ENCODE data around the gene ZNRF1. TPM values are rescaled to one million over a fixed set of nuclear protein-coding genes. Genes with fewer than 3 reads are reported as not detected.

The ZNRF1 gene
- total RNA-seq, 1 experiment from 2014 or later: 5.9 TPM

- H3K27ac ChIP-seq (ENCODE audit: low read length): no peak overlapping the region
- H3K36me3 ChIP-seq (ENCODE audit: insufficient read depth, low read length): no peaks in the 10 kb centered on the region
- H3K4me2 ChIP-seq (ENCODE audit: low read depth, low read length, poor library complexity, severe bottlenecking): no peak overlapping the region
- no peak overlapping the region for H3K4me3 ChIP-seq (ENCODE audit: low read length)
- H3K9me2 ChIP-seq (replicated peaks; ENCODE audit: insufficient read depth, low read length): no peaks in the 10 kb centered on the region
- DNase-seq: no peak
- H2AFZ ChIP-seq (ENCODE audit: low read length): no peak overlapping the region
- no peaks in the 10 kb centered on the region for H3K79me2 ChIP-seq (ENCODE audit: low read length)
- peaks cover 9% of the 10 kb centered on the region; the same call in 1 of the 2 replicates for H3K9me3 ChIP-seq (ENCODE audit: low read length)
- no peak overlapping the region for H3K9ac ChIP-seq (ENCODE audit: low read length)
- H3K27me3 ChIP-seq (ENCODE audit: low read length): peaks cover 3% of the 10 kb centered on the region; the same call in 1 of the 2 replicates
- H3K4me1 ChIP-seq (ENCODE audit: low read length): no peaks in the 10 kb centered on the region
- H4K20me1 ChIP-seq (ENCODE audit: insufficient read depth, low read depth, low read length): no peaks in the 10 kb centered on the region
These were observed 39.4 kb downstream of the ZNRF1 start for GRCh38 chr16:75038036-75038858.

- H2AFZ ChIP-seq (ENCODE audit: low read length): no peak overlapping the region
These were observed 41.1 kb downstream of the ZNRF1 start for GRCh38 chr16:75039941-75040340.

GRCh38 chr16:75042426-75043174 is 43.8 kb downstream of the ZNRF1 start:
- H3K9ac ChIP-seq (ENCODE audit: low read length): no peak overlapping the region
- H4K20me1 ChIP-seq (ENCODE audit: insufficient read depth, low read depth, low read length): no peaks in the 10 kb centered on the region
- no peak overlapping the region for H3K4me2 ChIP-seq (ENCODE audit: low read depth, low read length, poor library complexity, severe bottlenecking)
- H3K79me2 ChIP-seq (ENCODE audit: low read length): no peaks in the 10 kb centered on the region
- no peak overlapping the region for H3K4me3 ChIP-seq (ENCODE audit: low read length)
- H3K9me2 ChIP-seq (replicated peaks; ENCODE audit: insufficient read depth, low read length): no peaks in the 10 kb centered on the region
- peaks cover 3% of the 10 kb centered on the region; the same call in 1 of the 2 replicates for H3K27me3 ChIP-seq (ENCODE audit: low read length)
- no peaks in the 10 kb centered on the region for H3K36me3 ChIP-seq (ENCODE audit: insufficient read depth, low read length)
- H3K4me1 ChIP-seq (ENCODE audit: low read length): 0 out of 2 replicates have a peak, but pooled peaks cover 3% of the 10 kb centered on the region
- H2AFZ ChIP-seq (ENCODE audit: low read length): no peak overlapping the region
- peaks cover 7% of the 10 kb centered on the region; the same call in 1 of the 2 replicates for H3K9me3 ChIP-seq (ENCODE audit: low read length)
- no peak for DNase-seq
- no peak overlapping the region for H3K27ac ChIP-seq (ENCODE audit: low read length)

More at GRCh38 chr16:75039941-75040340, 41.1 kb downstream of the ZNRF1 start:
- no peaks in the 10 kb centered on the region for H3K36me3 ChIP-seq (ENCODE audit: insufficient read depth, low read length)
- H3K9me3 ChIP-seq (ENCODE audit: low read length): peaks cover 9% of the 10 kb centered on the region; the same call in 1 of the 2 replicates
- no peaks in the 10 kb centered on the region for H3K79me2 ChIP-seq (ENCODE audit: low read length)
- H3K4me1 ChIP-seq (ENCODE audit: low read length): no peaks in the 10 kb centered on the region
- no peak for DNase-seq
- no peaks in the 10 kb centered on the region for H3K9me2 ChIP-seq (replicated peaks; ENCODE audit: insufficient read depth, low read length)
- H3K4me2 ChIP-seq (ENCODE audit: low read depth, low read length, poor library complexity, severe bottlenecking): no peak overlapping the region
- H3K4me3 ChIP-seq (ENCODE audit: low read length): no peak overlapping the region
- peaks cover 3% of the 10 kb centered on the region; the same call in 1 of the 2 replicates for H3K27me3 ChIP-seq (ENCODE audit: low read length)
- no peak overlapping the region for H3K9ac ChIP-seq (ENCODE audit: low read length)
- H3K27ac ChIP-seq (ENCODE audit: low read length): no peak overlapping the region
- no peaks in the 10 kb centered on the region for H4K20me1 ChIP-seq (ENCODE audit: insufficient read depth, low read depth, low read length)

- no peak overlapping the region for H3K4me3 ChIP-seq (ENCODE audit: low read length)
- no peak overlapping the region for H3K27ac ChIP-seq (ENCODE audit: low read length)
- H3K9ac ChIP-seq (ENCODE audit: low read length): no peak overlapping the region
- H3K4me2 ChIP-seq (ENCODE audit: low read depth, low read length, poor library complexity, severe bottlenecking): no peak overlapping the region
- no peaks in the 10 kb centered on the region for H3K79me2 ChIP-seq (ENCODE audit: low read length)
- H3K36me3 ChIP-seq (ENCODE audit: insufficient read depth, low read length): no peaks in the 10 kb centered on the region
- no peaks in the 10 kb centered on the region for H3K9me2 ChIP-seq (replicated peaks; ENCODE audit: insufficient read depth, low read length)
- H3K4me1 ChIP-seq (ENCODE audit: low read length): 0 out of 2 replicates have a peak, but pooled peaks cover 3% of the 10 kb centered on the region
- DNase-seq: no peak
- no peak overlapping the region for H2AFZ ChIP-seq (ENCODE audit: low read length)
- H3K9me3 ChIP-seq (ENCODE audit: low read length): peaks cover under 1% of the 10 kb centered on the region; the same call in 1 of the 2 replicates
- peaks cover under 1% of the 10 kb centered on the region; the same call in 1 of the 2 replicates for H3K27me3 ChIP-seq (ENCODE audit: low read length)
- no peaks in the 10 kb centered on the region for H4K20me1 ChIP-seq (ENCODE audit: insufficient read depth, low read depth, low read length)
These were observed 44.5 kb downstream of the ZNRF1 start for GRCh38 chr16:75043175-75043895.

GRCh38 chr16:75044800-75045361 is 46.1 kb downstream of the ZNRF1 start:
- H3K4me1 ChIP-seq (ENCODE audit: low read length): 0 out of 2 replicates have a peak, but pooled peaks cover 3% of the 10 kb centered on the region
- H3K9me3 ChIP-seq (ENCODE audit: low read length): no peaks in the 10 kb centered on the region
- no peak for DNase-seq
- H4K20me1 ChIP-seq (ENCODE audit: insufficient read depth, low read depth, low read length): no peaks in the 10 kb centered on the region
- no peak overlapping the region for H3K4me3 ChIP-seq (ENCODE audit: low read length)
- no peak overlapping the region for H3K9ac ChIP-seq (ENCODE audit: low read length)
- no peak overlapping the region for H2AFZ ChIP-seq (ENCODE audit: low read length)
- no peak overlapping the region for H3K27ac ChIP-seq (ENCODE audit: low read length)
- H3K27me3 ChIP-seq (ENCODE audit: low read length): no peaks in the 10 kb centered on the region
- no peaks in the 10 kb centered on the region for H3K9me2 ChIP-seq (replicated peaks; ENCODE audit: insufficient read depth, low read length)
- no peak overlapping the region for H3K4me2 ChIP-seq (ENCODE audit: low read depth, low read length, poor library complexity, severe bottlenecking)
- H3K79me2 ChIP-seq (ENCODE audit: low read length): no peaks in the 10 kb centered on the region
- no peaks in the 10 kb centered on the region for H3K36me3 ChIP-seq (ENCODE audit: insufficient read depth, low read length)

GRCh38 chr16:75045424-75045823 is 46.6 kb downstream of the ZNRF1 start:
- Histone ChIP-seq H3K9ac (ENCODE audit: low read length) (no peak overlapping the region), H3K4me1 (ENCODE audit: low read length) (0 out of 2 replicates have a peak, but pooled peaks cover 3% of the 10 kb centered on the region), H3K4me2 (ENCODE audit: low read depth, low read length, poor library complexity, severe bottlenecking) (no peak overlapping the region), H4K20me1 (ENCODE audit: insufficient read depth, low read depth, low read length) (no peaks in the 10 kb centered on the region), H3K9me3 (ENCODE audit: low read length) (no peaks in the 10 kb centered on the region), H3K9me2 (replicated peaks; ENCODE audit: insufficient read depth, low read length) (no peaks in the 10 kb centered on the region), H3K79me2 (ENCODE audit: low read length) (no peaks in the 10 kb centered on the region), H3K4me3 (ENCODE audit: low read length) (no peak overlapping the region), H2AFZ (ENCODE audit: low read length) (no peak overlapping the region), H3K27ac (ENCODE audit: low read length) (no peak overlapping the region), H3K36me3 (ENCODE audit: insufficient read depth, low read length) (no peaks in the 10 kb centered on the region), H3K27me3 (ENCODE audit: low read length) (no peaks in the 10 kb centered on the region)
- no peak for DNase-seq

GRCh38 chr16:75048054-75048453 is 49.2 kb downstream of the ZNRF1 start:
- no peak for DNase-seq
- H3K9me2 ChIP-seq (replicated peaks; ENCODE audit: insufficient read depth, low read length): no peaks in the 10 kb centered on the region
- H4K20me1 ChIP-seq (ENCODE audit: insufficient read depth, low read depth, low read length): no peaks in the 10 kb centered on the region
- no peak overlapping the region for H3K4me2 ChIP-seq (ENCODE audit: low read depth, low read length, poor library complexity, severe bottlenecking)
- no peaks in the 10 kb centered on the region for H3K9me3 ChIP-seq (ENCODE audit: low read length)
- no peak overlapping the region for H3K27ac ChIP-seq (ENCODE audit: low read length)
- no peaks in the 10 kb centered on the region for H3K36me3 ChIP-seq (ENCODE audit: insufficient read depth, low read length)
- no peak overlapping the region for H3K4me3 ChIP-seq (ENCODE audit: low read length)
- H3K79me2 ChIP-seq (ENCODE audit: low read length): no peaks in the 10 kb centered on the region
- no peak overlapping the region for H3K9ac ChIP-seq (ENCODE audit: low read length)
- H3K4me1 ChIP-seq (ENCODE audit: low read length): 0 out of 2 replicates have a peak, but pooled peaks cover 3% of the 10 kb centered on the region
- no peak overlapping the region for H2AFZ ChIP-seq (ENCODE audit: low read length)
- no peaks in the 10 kb centered on the region for H3K27me3 ChIP-seq (ENCODE audit: low read length)

Data from Karpas-422 (cell line).